HepG2 (cell line): ENCODE results near the gene EIF3B. TPM values are rescaled to one million over a fixed set of nuclear protein-coding genes. Genes with fewer than 3 reads are reported as not detected.

Experiments used
- GABPB1 ChIP-seq: IDR thresholded peaks from 2 replicates; pipeline ENCODE4 v1.6.1; 2016; ENCODE audit warnings: mild to moderate bottlenecking, missing genetic modification reagents, moderate library complexity, missing compliant biosample characterization
- GATAD2A ChIP-seq: IDR thresholded peaks from 2 replicates; pipeline ENCODE4 v1.6.1; 2016
- IRX3 ChIP-seq: sonication (generic); formaldehyde crosslinking; IDR thresholded peaks from 2 replicates; pipeline ENCODE4 v1.8.1; 2023; ENCODE audit warnings: mild to moderate bottlenecking, low read depth, missing genetic modification reagents, borderline replicate concordance
- KDM4B ChIP-seq: sonication (generic); formaldehyde crosslinking; IDR thresholded peaks from 2 replicates; pipeline ENCODE4 v1.4.0; 2020; ENCODE audit warnings: missing genetic modification reagents
- KDM6A ChIP-seq: IDR thresholded peaks from 2 replicates; pipeline ENCODE4 v1.6.1; 2016; ENCODE audit warnings: low read depth
- KLF12 ChIP-seq: sonication (generic); formaldehyde crosslinking; IDR thresholded peaks from 2 replicates; pipeline ENCODE4 v1.4.0; 2020; ENCODE audit warnings: missing genetic modification reagents, borderline replicate concordance
- MXD4 ChIP-seq: IDR thresholded peaks from 2 replicates; pipeline ENCODE4 v1.6.1; 2016; ENCODE audit warnings: mild to moderate bottlenecking, missing biosample characterization, missing genetic modification reagents
- PCBP2 ChIP-seq: fragments of 200-400 bp; formaldehyde crosslinking; optimal IDR thresholded peaks from 2 replicates; pipeline ENCODE3; 2018; ENCODE audit warnings: low read length, low read depth; ENCODE audit not compliant: poor library complexity, severe bottlenecking
- PITX1 ChIP-seq: sonication (generic); formaldehyde crosslinking; IDR thresholded peaks from 2 replicates; pipeline ENCODE4 v1.5.1; 2020; ENCODE audit warnings: mild to moderate bottlenecking, missing genetic modification reagents
- SALL2 ChIP-seq: sonication (generic); formaldehyde crosslinking; IDR thresholded peaks from 2 replicates; pipeline ENCODE4 v1.8.1; 2023; ENCODE audit warnings: mild to moderate bottlenecking, missing genetic modification reagents, inconsistent platforms
- ZBTB38 ChIP-seq: sonication (generic); formaldehyde crosslinking; IDR thresholded peaks from 2 replicates; pipeline ENCODE4 v1.5.1; 2020; ENCODE audit warnings: mild to moderate bottlenecking, missing genetic modification reagents
- ZBTB7B ChIP-seq: sonication (generic); formaldehyde crosslinking; IDR thresholded peaks from 2 replicates; pipeline ENCODE4 v1.4.0; 2020; ENCODE audit warnings: missing genetic modification reagents
- ZHX1 ChIP-seq: sonication (generic); formaldehyde crosslinking; IDR thresholded peaks from 2 replicates; pipeline ENCODE4 v1.8.1; 2022; ENCODE audit warnings: low read depth, mild to moderate bottlenecking, missing genetic modification reagents
- ZNF124 ChIP-seq: sonication (generic); formaldehyde crosslinking; IDR thresholded peaks from 2 replicates; pipeline ENCODE4 v1.4.0; 2020; ENCODE audit warnings: missing genetic modification reagents
- ZNF598 ChIP-seq: sonication (generic); formaldehyde crosslinking; IDR thresholded peaks from 2 replicates; pipeline ENCODE4 v1.5.1; 2020; ENCODE audit warnings: mild to moderate bottlenecking, missing genetic modification reagents, borderline replicate concordance
- ZNF619 ChIP-seq: sonication (generic); formaldehyde crosslinking; IDR thresholded peaks from 2 replicates; pipeline ENCODE4 v1.4.0; 2020; ENCODE audit warnings: mild to moderate bottlenecking, missing genetic modification reagents
- ZNF652 ChIP-seq: IDR thresholded peaks from 2 replicates; pipeline ENCODE4 v1.6.1; 2016; ENCODE audit warnings: low read depth, borderline replicate concordance
- ZNF747 ChIP-seq: sonication (generic); formaldehyde crosslinking; IDR thresholded peaks from 2 replicates; pipeline ENCODE4 v1.8.1; 2023; ENCODE audit warnings: missing genetic modification reagents, mild to moderate bottlenecking, borderline replicate concordance
- polyA plus RNA-seq, 8 experiments: library from polyadenylated mRNA; depleted of rRNA in 3 of 8; stranded (reverse) in 7 of 8; unstranded in 1 of 8; fragments of >200 nt; fragmentation: Illumina TruSeq in 4 of 8; extraction: Trizol in 4 of 8; gene quantifications; 2 replicates each; pipeline versions ENCODE4 v1.2.1 to v1.2.3, GENCODE V29; 2011 to 2016; ENCODE audit warnings: low read depth in 4 of 8, missing spikeins in 1 of 8, mixed read lengths in 1 of 8; ENCODE audit not compliant: insufficient read depth in 1 of 8
- total RNA-seq, 5 experiments: library from RNA; depleted of rRNA; stranded (reverse); fragments of >200 nt; fragmentation: Illumina TruSeq; extraction: Trizol; gene quantifications; 2 replicates each; pipeline ENCODE4 v1.2.3, GENCODE V29; 2016; ENCODE audit warnings: low read depth in 1 of 5
- TF ChIP-seq, protein P1 (sequence below): sonication (generic); formaldehyde crosslinking; IDR thresholded peaks from 2 replicates; pipeline ENCODE4 v1.4.0; 2020; ENCODE audit warnings: missing genetic modification reagents, borderline replicate concordance
- TF ChIP-seq, protein P2 (sequence below): sonication (generic); formaldehyde crosslinking; IDR thresholded peaks from 2 replicates; pipeline ENCODE4 v1.4.0; 2020; ENCODE audit warnings: low read depth, mild to moderate bottlenecking, missing genetic modification reagents

The EIF3B gene
- total and polyA plus RNA-seq, 2 of the 13 experiments (the other 11 are each of a cell fraction or from before 2014, with no cell fraction given), result 92.2 to 241 TPM

DNA sequence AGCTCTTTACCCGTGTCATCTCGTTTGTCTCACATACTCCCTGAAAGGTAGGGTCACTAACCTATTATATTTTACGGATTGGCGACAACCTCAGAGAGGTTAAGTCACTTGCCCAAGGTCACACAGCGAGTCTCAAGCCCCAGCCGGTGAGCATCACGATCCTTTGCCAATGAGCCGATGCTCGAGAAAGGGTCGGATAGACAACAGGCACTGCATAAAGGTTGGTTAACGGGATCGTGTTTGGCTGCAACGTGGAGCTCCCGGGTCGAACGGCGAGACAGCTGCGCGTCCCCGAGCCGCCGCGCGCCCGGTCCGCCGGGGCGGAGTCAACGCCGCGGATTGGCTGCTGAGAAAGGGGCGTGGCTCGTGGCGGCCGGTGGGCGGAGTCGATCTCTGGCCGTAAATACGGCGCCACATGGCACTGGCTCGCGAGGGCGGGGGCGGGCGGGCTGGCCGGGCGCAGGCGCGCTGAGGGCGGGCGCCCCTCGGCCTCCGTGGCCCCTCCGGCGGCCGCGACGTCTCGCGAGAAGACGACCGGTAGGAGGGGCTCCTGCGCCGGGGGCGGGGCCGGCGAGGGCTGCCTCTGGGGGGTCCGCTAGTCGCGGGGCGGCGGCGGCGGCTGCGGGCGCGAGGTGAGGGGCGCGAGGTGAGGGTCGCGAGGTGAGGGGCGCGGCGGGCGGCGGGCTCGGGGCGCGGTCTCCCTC, 48.5 kb downstream of the EIF3B start, which contains the start of gene CHST12 (continued):
- TF ChIP-seq, protein P1, sequence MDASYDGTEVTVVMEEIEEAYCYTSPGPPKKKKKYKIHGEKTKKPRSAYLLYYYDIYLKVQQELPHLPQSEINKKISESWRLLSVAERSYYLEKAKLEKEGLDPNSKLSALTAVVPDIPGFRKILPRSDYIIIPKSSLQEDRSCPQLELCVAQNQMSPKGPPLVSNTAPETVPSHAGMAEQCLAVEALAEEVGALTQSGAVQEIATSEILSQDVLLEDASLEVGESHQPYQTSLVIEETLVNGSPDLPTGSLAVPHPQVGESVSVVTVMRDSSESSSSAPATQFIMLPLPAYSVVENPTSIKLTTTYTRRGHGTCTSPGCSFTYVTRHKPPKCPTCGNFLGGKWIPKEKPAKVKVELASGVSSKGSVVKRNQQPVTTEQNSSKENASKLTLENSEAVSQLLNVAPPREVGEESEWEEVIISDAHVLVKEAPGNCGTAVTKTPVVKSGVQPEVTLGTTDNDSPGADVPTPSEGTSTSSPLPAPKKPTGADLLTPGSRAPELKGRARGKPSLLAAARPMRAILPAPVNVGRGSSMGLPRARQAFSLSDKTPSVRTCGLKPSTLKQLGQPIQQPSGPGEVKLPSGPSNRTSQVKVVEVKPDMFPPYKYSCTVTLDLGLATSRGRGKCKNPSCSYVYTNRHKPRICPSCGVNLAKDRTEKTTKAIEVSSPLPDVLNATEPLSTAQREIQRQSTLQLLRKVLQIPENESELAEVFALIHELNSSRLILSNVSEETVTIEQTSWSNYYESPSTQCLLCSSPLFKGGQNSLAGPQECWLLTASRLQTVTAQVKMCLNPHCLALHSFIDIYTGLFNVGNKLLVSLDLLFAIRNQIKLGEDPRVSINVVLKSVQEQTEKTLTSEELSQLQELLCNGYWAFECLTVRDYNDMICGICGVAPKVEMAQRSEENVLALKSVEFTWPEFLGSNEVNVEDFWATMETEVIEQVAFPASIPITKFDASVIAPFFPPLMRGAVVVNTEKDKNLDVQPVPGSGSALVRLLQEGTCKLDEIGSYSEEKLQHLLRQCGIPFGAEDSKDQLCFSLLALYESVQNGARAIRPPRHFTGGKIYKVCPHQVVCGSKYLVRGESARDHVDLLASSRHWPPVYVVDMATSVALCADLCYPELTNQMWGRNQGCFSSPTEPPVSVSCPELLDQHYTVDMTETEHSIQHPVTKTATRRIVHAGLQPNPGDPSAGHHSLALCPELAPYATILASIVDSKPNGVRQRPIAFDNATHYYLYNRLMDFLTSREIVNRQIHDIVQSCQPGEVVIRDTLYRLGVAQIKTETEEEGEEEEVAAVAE, result peak; percentile 60; the same call in 1 of the 2 replicates
- TF ChIP-seq ZBTB7B (CRISPR knock-in tag), result no peak
- TF ChIP-seq ZBTB38 (CRISPR knock-in tag), result peak; percentile 84; the same call in 1 of the 2 replicates
- no peak for TF ChIP-seq SALL2 (CRISPR knock-in tag)
- TF ChIP-seq PCBP2, result no peak
- 0 out of 2 replicates have a peak, but pooled peaks have one; percentile 13 for TF ChIP-seq KLF12 (CRISPR knock-in tag)
- TF ChIP-seq KDM6A (CRISPR knock-in tag), result no peak
- 0 out of 2 replicates have a peak, but pooled peaks have one; percentile 25 for TF ChIP-seq GABPB1 (CRISPR knock-in tag)
- peak; percentile 80; the same call in 1 of the 2 replicates for TF ChIP-seq ZNF747
- no peak for TF ChIP-seq ZNF652
- TF ChIP-seq KDM4B, result no peak
- 0 out of 2 replicates have a peak, but pooled peaks have one; percentile 42 for TF ChIP-seq ZNF598 (CRISPR knock-in tag)
- no peak for TF ChIP-seq ZNF124 (CRISPR knock-in tag)
- TF ChIP-seq GATAD2A (CRISPR knock-in tag), result no peak; the same call in 1 of the 2 replicates
- TF ChIP-seq IRX3 (CRISPR knock-in tag), result no peak
- no peak for TF ChIP-seq ZHX1 (CRISPR knock-in tag)
- peak; percentile 58; the same call in 1 of the 2 replicates for TF ChIP-seq PITX1 (CRISPR knock-in tag)
- TF ChIP-seq, protein P2, sequence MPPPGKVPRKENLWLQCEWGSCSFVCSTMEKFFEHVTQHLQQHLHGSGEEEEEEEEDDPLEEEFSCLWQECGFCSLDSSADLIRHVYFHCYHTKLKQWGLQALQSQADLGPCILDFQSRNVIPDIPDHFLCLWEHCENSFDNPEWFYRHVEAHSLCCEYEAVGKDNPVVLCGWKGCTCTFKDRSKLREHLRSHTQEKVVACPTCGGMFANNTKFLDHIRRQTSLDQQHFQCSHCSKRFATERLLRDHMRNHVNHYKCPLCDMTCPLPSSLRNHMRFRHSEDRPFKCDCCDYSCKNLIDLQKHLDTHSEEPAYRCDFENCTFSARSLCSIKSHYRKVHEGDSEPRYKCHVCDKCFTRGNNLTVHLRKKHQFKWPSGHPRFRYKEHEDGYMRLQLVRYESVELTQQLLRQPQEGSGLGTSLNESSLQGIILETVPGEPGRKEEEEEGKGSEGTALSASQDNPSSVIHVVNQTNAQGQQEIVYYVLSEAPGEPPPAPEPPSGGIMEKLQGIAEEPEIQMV (CRISPR knock-in tag), result peak; percentile 87; the same call in 1 of the 2 replicates
- TF ChIP-seq ZNF619 (CRISPR knock-in tag), result 0 out of 2 replicates have a peak, but pooled peaks have one; percentile 55
- TF ChIP-seq MXD4 (CRISPR knock-in tag), result 0 out of 2 replicates have a peak, but pooled peaks have one; percentile 36
